LNCaP clone FGC (cell line): ENCODE data around the gene VRK1.

Experiments used
- DNase-seq: peaks from one replicate; pipeline ENCODE4 v3.0.0-alpha.2; 2011; ENCODE audit warnings: low read depth
- H3K4me3 ChIP-seq: 2 replicates; pipeline ENCODE4 v1.5.1; 2011; ENCODE audit warnings: mild to moderate bottlenecking, low read depth, low read length, control low read depth
- TF ChIP-seq, protein P1 (sequence below): IDR thresholded peaks from 2 replicates; pipeline ENCODE4 v1.5.1; 2012; ENCODE audit warnings: mild to moderate bottlenecking; ENCODE audit not compliant: control insufficient read depth, insufficient read depth; ENCODE audit errors: extremely low read depth

VRK1 gene

DNA sequence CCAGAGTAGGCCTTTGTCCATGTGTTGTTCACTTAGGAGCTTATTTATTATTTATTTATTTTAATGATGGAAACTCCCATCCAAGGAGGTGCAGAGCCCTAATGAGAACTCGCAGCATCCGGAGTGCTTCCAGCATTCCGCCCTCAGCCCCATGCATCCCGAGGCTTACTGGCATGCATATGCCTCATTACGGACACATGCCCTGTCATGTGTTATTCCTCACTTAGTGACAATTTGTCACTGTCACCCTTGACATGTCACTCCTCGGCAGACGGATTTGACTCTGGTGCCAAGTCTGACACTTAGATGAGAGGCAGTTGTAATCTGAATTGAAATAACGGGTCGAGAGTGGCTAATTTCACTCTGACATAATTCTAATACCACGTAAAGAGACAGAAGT, 132.8 kb downstream of the VRK1 start:
- no peak overlapping the region for H3K4me3 ChIP-seq
- DNase-seq = no peak
- TF ChIP-seq, protein P1, sequence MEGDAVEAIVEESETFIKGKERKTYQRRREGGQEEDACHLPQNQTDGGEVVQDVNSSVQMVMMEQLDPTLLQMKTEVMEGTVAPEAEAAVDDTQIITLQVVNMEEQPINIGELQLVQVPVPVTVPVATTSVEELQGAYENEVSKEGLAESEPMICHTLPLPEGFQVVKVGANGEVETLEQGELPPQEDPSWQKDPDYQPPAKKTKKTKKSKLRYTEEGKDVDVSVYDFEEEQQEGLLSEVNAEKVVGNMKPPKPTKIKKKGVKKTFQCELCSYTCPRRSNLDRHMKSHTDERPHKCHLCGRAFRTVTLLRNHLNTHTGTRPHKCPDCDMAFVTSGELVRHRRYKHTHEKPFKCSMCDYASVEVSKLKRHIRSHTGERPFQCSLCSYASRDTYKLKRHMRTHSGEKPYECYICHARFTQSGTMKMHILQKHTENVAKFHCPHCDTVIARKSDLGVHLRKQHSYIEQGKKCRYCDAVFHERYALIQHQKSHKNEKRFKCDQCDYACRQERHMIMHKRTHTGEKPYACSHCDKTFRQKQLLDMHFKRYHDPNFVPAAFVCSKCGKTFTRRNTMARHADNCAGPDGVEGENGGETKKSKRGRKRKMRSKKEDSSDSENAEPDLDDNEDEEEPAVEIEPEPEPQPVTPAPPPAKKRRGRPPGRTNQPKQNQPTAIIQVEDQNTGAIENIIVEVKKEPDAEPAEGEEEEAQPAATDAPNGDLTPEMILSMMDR = no peak

GRCh38 chr14:96930526-96930925, 133.3 kb downstream of the VRK1 start:
- TF ChIP-seq, protein P1 = no peak
- no peak overlapping the region for H3K4me3 ChIP-seq
- DNase-seq = no peak
